Heart left ventricle (tissue), 16 donors: Measurements from ENCODE around the gene CDK2AP2. TPM values are rescaled to one million over a fixed set of nuclear protein-coding genes. Genes with fewer than 3 reads are reported as not detected.

Source experiments
- ATAC-seq, 4 donors: fragments of 200-7000 bp; cut with Tn5 transposase; one replicate each; pipeline ENCODE4 v1.9.1; 2020 to 2022; ENCODE audit warnings: moderate library complexity in 4 of 4, mild to moderate bottlenecking in 3 of 4, moderate number of reproducible peaks in 1 of 4
- DNase-seq, 5 donors: peaks; one replicate each; pipeline ENCODE4 v3.0.0-alpha.2; 2020
- H3K27ac ChIP-seq, 12 donors: fragments of 200-600 bp; sonication (generic) in 4 of 12; one replicate each; pipeline versions ENCODE4 v1.5.0 to v1.8.0; 2016 to 2022; ENCODE audit warnings: mild to moderate bottlenecking in 2 of 12
- H3K27me3 ChIP-seq, 9 donors: fragments of 200-600 bp; sonication (generic) in 2 of 9; one replicate each; pipeline versions ENCODE4 v1.5.1 to v1.8.0; 2016 to 2022; ENCODE audit warnings: mild to moderate bottlenecking in 3 of 9
- H3K36me3 ChIP-seq, 9 donors: fragments of 200-600 bp; sonication (generic) in 2 of 9; one replicate each; pipeline versions ENCODE4 v1.5.0 to v1.8.0; 2018 to 2022; ENCODE audit warnings: mild to moderate bottlenecking in 2 of 9
- H3K4me1 ChIP-seq, 12 donors: fragments of 200-600 bp; sonication (generic) in 4 of 12; one replicate each; pipeline versions ENCODE4 v1.5.0 to v1.8.0; 2016 to 2022; ENCODE audit warnings: mild to moderate bottlenecking in 3 of 12
- H3K4me3 ChIP-seq, 12 donors: fragments of 200-600 bp; sonication (generic) in 4 of 12; one replicate each; pipeline versions ENCODE4 v1.5.0 to v1.8.0; 2017 to 2022; ENCODE audit warnings: mild to moderate bottlenecking in 9 of 12, moderate library complexity in 4 of 12
- H3K9me3 ChIP-seq, 12 donors: fragments of 200-600 bp; sonication (generic) in 4 of 12; one replicate each; pipeline versions ENCODE4 v1.5.0 to v1.8.0; 2016 to 2022; ENCODE audit warnings: mild to moderate bottlenecking in 1 of 12
- POLR2A ChIP-seq, 2 donors: fragments of 450-650 bp; IDR thresholded peaks; one replicate each; pipeline ENCODE4 v1.6.1; 2017; ENCODE audit warnings: antibody characterized with exemption in 2 of 2, mild to moderate bottlenecking in 2 of 2, moderate library complexity in 2 of 2
- WGBS, 4 donors: extraction: QIAGEN DNeasy Blood & Tissue Kit in 2 of 4; methylation state at CpG; one replicate each; pipeline versions ENCODE4 v1.1.5 to v1.1.7; 2013 to 2018; 5-methylcytosine and 5-hydroxymethylcytosine counted together
- intact Hi-C, 10 donors: fragments of 100-400 bp; cut with DNase I; formaldehyde crosslinking; loops; one replicate each; pipeline versions ENCODE4 v1.11.1 to v1.14.2; 2022
- polyA plus RNA-seq, 2 donors: library from polyadenylated mRNA; stranded (reverse); fragments of 200-250 nt; gene quantifications; one replicate each; pipeline ENCODE4 v1.2.3, GENCODE V29; 2013
- total RNA-seq, 9 donors: library from RNA; depleted of rRNA in 2 of 9; stranded (reverse); fragments of >200 nt in 2 of 9; fragmentation: NEBNext Ultra II Directional in 3 of 9; extraction: Animal tissue kit (Norgen Biotek cat#: 25700) in 3 of 9; gene quantifications; one replicate each; pipeline versions ENCODE4 v1.1.0 to v1.2.4, GENCODE V29; 2016 to 2023
- TF ChIP-seq, protein P1 (sequence below), 12 donors: fragments of 200-600 bp; sonication (generic) in 4 of 12; IDR thresholded peaks; one replicate each; pipeline versions ENCODE4 v1.5.0 to v1.8.0; 2018 to 2022; ENCODE audit warnings: antibody characterized with exemption in 12 of 12, mild to moderate bottlenecking in 5 of 12
- donor health status: ischemic (EF 13 %, LVEDD 7.1; RV severe dilation, severe dysfunction).
- donor health status: healthy with polysubstance abuse.
- donor health status: DM: no; HTN: yes; CAD: no.
- donor health status: DM: no; HTN: no; CAD: no.
- donor health status: ischemic (EF 25% LVEDD 6.9; RV normal size, moderate dysfunction).
- donor health status: ischemic (EF 25% LVEDD 5.7; RV mildly dilated, moderate dysfunction).
- donor health status: healthy.
- donor health status: DM: yes; HTN: yes; CAD: no.
- donor health status: ischemic (EF 35%, LVEDD 5.7; RV mildly dilated, moderate dysfunction).
- donor health status: nonischemic (EF 11% LVEDD 7.7; RV severe dilation, severe dysfunction).
- donor health status: DM: yes; HTN: yes; CAD: no.
- donor health status: PGD.
- donor health status: ischemic (EF 29% LVEDD 5.4; RV normal size, mild dysfunction).
- donor health status: nonischemic (EF 23%, LVEDD 6.1; RV moderate dilation, normal function).

The CDK2AP2 gene
- total and polyA plus RNA-seq, 11 donors: 37.0 to 461 (median 60.1) TPM

GRCh38 chr11:67484847-67485311 is 23.1 kb downstream of the CDK2AP2 start:
- Histone ChIP-seq H3K27me3 (no peaks in the 10 kb centered on the region), H3K27ac (peak overlapping the region in 2 of 12 donors; percentile 16 to 88), H3K9me3 (no peaks in the 10 kb centered on the region), H3K4me3 (peak overlapping the region in 1 of 12 donors; percentile 60), H3K4me1 (peaks cover 5 to 44% (median 25%) of the 10 kb centered on the region in 12 donors), H3K36me3 (peaks cover 0 to 30% (median 22%) of the 10 kb centered on the region in 9 donors)
- 65 to 79% (median 75%) methylated on average over 11 of the region's 11 CpGs for WGBS, 4 donors
- TF ChIP-seq, protein P1, sequence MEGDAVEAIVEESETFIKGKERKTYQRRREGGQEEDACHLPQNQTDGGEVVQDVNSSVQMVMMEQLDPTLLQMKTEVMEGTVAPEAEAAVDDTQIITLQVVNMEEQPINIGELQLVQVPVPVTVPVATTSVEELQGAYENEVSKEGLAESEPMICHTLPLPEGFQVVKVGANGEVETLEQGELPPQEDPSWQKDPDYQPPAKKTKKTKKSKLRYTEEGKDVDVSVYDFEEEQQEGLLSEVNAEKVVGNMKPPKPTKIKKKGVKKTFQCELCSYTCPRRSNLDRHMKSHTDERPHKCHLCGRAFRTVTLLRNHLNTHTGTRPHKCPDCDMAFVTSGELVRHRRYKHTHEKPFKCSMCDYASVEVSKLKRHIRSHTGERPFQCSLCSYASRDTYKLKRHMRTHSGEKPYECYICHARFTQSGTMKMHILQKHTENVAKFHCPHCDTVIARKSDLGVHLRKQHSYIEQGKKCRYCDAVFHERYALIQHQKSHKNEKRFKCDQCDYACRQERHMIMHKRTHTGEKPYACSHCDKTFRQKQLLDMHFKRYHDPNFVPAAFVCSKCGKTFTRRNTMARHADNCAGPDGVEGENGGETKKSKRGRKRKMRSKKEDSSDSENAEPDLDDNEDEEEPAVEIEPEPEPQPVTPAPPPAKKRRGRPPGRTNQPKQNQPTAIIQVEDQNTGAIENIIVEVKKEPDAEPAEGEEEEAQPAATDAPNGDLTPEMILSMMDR (IDR thresholded peaks at IDR 0.05): no peak
- no peak for TF ChIP-seq POLR2A (IDR thresholded peaks at IDR 0.05)
- intact Hi-C loops: loop anchor here in 1 of 10 donors (5.0 kb wide), 1 partner anchor 93 kb away; the partner anchor contains the start of gene RAD9A
- DNase-seq (peak in 3 of 5 donors; percentile 27 to 62 (median 28)), ATAC-seq (no peak)

DNA sequence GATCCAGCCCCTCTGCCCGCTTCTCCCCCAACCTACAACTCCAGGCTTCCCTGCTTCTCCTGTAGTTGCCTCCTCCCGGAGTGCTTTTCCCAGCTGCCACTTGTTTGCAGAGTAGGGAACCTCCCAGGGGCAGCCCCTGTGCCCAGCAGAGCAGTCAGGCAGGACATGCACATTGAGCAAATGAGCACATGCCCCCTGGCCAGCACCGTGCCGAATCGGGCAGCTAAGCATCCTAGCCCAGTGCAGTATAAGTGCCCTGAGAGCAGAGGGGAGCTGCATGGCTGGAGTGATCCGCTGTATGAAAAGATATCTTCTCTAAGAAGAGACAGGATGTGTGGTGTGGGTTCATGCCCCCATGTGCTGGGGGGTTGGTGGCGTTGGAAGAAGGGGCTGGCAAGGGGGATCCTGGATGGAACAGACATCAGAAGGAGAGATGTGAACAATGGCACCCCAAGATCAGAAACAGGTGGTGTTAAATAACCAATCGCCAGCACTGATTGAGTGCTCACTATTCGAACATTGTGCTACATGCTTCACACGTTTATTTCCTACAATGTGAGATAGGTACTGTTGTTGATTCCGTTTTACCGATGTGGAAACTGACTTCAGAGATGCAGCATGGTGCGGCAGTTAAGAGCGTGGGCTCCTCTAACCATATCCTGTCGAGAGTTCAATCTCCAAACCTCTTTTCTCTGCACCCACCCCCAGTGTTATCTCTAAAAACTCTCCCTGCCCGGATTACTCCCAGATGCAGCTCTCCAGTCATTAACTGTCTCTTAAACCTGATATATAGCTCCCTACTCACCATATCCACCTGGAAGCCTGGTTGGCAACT is 23.9 kb downstream of the CDK2AP2 start:
- no peaks in the 10 kb centered on the region for H3K9me3 ChIP-seq
- peak in 1 of 5 donors; percentile 63 for DNase-seq
- peak overlapping the region in 5 of 12 donors; percentile 80 to 88 (median 85) for H3K27ac ChIP-seq
- peaks cover 0 to 3% (median 0%) of the 10 kb centered on the region in 9 donors for H3K27me3 ChIP-seq
- peaks cover 0 to 21% (median 16%) of the 10 kb centered on the region in 9 donors for H3K36me3 ChIP-seq
- TF ChIP-seq, protein P1 (IDR thresholded peaks at IDR 0.05): no peak
- no peak for TF ChIP-seq POLR2A (IDR thresholded peaks at IDR 0.05)
- H3K4me3 ChIP-seq: peak overlapping the region in 9 of 12 donors; percentile 53 to 72 (median 65)
- no peak for ATAC-seq
- intact Hi-C loops: loop anchor here in 2 of 10 donors (2.0 to 5.0 kb wide), 2 partner anchors 21 to 92 kb away; partner anchors contain the start of genes PITPNM1 (in 1 of the 2) and RAD9A (in 1 of the 2)
- 88 to 91% (median 90%) methylated on average over 16 of the region's 16 CpGs for WGBS, 4 donors
- H3K4me1 ChIP-seq: peaks cover 5 to 44% (median 25%) of the 10 kb centered on the region in 12 donors

DNA sequence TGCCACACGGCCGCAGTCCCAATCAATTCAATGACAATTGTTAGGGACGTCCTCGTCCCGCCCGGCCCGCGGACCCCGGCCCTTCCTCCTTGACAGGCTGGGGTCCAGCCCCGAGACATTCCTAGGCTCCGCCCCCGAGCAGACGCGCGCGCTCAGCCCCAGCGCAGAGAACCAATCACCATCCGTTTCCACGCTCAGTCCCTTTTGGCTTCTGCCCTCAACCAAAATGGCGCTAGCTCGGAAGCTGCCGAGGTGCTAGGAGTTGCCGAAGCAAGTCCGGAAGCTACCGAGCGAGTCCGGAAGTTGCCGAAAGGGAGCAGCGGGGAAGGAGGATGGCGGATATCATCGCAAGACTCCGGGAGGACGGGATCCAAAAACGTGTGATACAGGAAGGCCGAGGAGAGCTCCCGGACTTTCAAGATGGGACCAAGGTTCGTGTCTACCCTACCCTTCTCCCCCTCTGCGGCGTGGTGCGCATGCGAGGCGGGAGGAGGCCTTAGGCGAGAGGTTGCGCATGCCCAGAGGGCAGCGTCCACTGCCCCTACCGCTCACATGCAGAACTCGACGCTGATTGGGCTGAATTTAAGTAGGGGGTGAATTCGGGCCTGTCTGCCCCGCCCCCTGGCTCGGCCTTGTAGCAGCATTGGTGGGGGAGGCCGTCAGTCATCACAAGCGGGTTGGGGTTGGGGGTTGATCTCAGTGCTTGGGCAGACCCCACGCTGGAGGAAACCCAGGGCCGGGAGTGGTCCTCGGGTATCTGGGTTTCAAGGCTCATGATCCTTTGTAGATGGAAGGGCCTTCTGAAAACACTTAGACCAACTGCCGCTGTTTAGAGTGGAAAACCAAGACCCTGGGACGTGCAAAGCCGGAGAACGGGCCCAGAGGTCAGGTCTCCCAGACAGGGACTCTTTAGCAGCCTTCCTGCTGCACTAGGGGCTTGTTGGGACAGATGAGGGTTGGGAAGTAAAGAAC is 24.8 kb downstream of the CDK2AP2 start, which contains the start of gene AIP:
AIP (plus strand) TSS at position 200 of the 972 bp plus-strand sequence; CDS start at position 333, 133 bp downstream.
- DNase-seq: peak; percentile 97 to 98 (median 98)
- H3K27ac ChIP-seq: peak within 1 kb of the TSS; percentile 21 to 91 (median 85)
- intact Hi-C loops: loop anchor here in 2 of 10 donors (2.0 to 5.0 kb wide), 2 partner anchors 22 to 91 kb away; partner anchors contain the start of genes PITPNM1 (in 1 of the 2) and RAD9A (in 1 of the 2)
- H3K4me1 ChIP-seq: peaks cover 5 to 44% (median 25%) of the 10 kb centered on the region in 12 donors
- 9 to 11% (median 10%) methylated on average over 53 to 60 of the region's 60 CpGs for WGBS, 4 donors
- peaks cover 0 to 3% (median 0%) of the 10 kb centered on the region in 9 donors for H3K27me3 ChIP-seq
- peak; percentile 96 to 99 (median 99) for ATAC-seq
- TF ChIP-seq POLR2A (IDR thresholded peaks at IDR 0.05): peak in 1 of 2 donors; percentile 64
- TF ChIP-seq, protein P1 (IDR thresholded peaks at IDR 0.05): peak in 3 of 12 donors; percentile 11 to 37 (median 34)
- H3K36me3 ChIP-seq: peaks cover 0 to 18% (median 14%) of the 10 kb centered on the region in 9 donors
- H3K9me3 ChIP-seq: no peaks in the 10 kb centered on the region
- H3K4me3 ChIP-seq: peak within 1 kb of the TSS; percentile 41 to 72 (median 60)
